HG03342 (cell line): Measurements from ENCODE around the gene SPATA25.

Experiments
- ATAC-seq: cut with Tn5 transposase; IDR thresholded peaks from one replicate; pipeline ENCODE4 v1.9.1; 2021; ENCODE audit warnings: mild to moderate bottlenecking, moderate library complexity; ENCODE audit not compliant: unreplicated experiment

Gene SPATA25

DNA sequence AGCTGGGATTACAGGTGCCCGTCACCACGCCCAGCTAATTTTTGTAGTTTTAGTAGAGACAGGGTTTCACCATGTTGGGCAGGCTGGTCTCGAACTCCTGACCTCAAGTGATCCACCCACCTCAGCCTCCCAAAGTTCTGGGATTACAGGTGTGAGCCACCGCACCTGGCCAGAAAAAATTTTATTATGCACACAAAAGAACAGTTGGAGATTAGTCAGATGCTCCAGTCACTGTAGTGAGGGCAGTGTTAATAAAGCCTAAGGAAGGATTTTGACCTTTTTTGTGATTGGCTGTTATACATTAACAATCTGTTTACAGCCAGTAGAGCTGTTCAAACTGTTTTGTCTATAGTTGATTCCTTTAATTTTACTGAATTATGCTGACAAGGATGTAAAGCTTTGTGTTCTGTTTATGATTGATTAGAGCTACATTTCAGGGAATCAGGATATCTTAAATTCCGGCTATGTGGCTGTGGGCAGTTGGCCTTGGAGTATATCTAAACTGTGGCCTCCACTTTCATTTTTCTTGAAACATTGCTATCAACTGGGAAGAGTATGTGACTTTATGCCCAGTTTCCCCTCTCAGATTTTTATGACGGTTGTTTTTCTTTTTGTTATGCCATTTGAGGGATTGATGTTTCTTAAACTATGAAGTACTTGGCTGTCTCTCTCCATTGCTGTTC, 20.1 kb downstream of the SPATA25 start:
- ATAC-seq: no peak

DNA sequence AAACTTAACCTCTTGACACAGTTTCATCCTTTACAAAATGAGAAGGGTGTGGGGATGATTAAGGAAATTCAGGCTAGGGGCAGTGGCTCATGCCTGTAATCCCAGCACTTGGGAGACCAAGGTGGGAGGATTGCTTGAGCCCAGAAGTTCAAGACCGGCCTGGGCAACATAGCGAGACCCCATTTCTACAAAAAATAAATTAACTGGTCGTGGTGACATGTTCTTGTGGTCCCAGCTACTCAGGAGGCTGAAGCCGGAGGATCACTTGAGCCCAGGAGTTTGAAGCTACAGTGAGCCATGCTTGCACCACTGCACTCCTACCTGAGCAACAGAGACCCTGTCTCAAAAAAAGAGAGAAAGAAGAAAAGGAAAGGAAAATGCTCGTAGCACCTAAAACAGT, 21.0 kb downstream of the SPATA25 start:
- ATAC-seq: no peak

DNA sequence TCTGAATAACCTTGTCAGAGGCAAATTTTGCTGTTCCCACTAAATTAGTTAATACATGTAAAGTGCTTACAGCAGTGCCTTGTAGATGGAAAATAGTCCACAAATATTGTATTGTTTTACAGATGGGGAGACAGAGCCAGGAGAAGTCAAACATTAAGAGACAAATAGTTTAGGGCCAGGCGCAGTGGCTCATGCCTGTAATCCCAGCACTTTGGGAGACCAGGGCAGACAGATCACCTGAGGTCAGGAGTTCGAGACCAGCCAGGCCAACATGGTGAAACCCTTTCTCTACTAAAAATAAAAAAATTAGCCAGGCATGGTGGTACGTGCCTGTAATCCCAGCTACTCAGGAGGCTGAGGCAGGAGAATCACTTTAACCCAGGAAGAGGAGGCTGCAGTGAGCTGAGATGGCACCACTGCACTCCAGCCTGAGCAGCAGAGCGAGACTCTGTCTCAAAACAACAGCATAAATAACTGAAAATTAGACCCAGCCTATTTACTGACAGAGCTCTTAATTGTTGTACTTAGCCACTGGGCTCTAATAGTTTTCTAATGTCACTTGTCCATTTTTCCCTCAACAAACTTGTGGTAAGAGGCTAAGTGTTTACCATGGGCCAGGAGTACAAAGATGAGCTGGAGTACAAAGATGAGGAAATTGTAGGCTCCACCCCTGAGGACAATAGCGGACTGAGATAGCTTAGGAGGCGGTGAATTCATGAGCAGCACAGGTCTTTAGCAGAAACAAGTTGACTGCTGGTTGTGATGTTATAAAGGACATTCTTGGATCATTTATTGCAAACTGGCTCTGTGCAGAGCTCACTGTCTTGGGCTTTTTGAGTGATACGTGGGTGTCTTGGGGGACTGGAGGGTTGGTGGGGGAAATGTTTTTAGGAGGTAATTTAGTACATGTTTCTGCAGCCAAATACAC, 23.6 kb downstream of the SPATA25 start:
- ATAC-seq: no peak

DNA sequence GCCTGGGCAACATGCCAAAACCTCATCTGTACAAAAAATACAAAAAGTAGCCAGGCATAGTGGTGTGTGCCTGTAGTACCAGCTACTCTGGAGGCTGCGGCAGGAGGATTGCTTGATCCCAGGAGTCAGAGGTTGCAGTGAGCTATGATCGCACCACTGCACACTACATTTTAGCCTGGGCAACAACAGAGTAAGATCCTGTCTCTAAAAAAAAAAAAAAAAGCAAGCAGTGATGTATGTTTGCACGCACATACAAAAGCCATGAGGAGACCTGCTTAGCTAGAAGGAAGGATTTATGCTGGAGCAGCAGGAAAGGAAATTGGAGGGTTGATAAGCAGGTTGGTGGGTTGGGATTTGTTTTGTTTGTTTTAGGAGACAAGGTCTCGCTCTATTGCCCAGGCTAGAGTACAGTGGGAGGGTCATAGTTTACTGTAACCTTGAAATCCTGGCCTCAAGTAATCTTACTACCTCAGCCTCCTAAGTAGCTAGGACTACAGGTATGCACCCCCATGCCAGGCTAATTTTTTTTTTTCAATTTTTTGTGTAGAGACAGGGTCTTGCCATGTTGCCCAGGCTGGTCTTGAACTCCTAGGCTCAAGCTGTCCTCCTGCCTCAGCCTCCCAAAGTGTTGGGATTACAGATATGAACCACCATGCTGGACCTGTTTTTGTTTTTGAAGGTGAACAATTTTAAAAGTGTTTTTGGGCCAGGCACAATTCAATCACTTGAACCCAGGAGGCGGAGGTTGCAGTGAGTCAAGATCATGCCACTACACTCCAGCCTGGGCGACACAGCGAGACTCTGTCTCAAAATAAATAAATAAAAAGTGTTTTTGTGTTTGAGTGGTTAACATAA, 26.0 kb downstream of the SPATA25 start:
- no peak for ATAC-seq

DNA sequence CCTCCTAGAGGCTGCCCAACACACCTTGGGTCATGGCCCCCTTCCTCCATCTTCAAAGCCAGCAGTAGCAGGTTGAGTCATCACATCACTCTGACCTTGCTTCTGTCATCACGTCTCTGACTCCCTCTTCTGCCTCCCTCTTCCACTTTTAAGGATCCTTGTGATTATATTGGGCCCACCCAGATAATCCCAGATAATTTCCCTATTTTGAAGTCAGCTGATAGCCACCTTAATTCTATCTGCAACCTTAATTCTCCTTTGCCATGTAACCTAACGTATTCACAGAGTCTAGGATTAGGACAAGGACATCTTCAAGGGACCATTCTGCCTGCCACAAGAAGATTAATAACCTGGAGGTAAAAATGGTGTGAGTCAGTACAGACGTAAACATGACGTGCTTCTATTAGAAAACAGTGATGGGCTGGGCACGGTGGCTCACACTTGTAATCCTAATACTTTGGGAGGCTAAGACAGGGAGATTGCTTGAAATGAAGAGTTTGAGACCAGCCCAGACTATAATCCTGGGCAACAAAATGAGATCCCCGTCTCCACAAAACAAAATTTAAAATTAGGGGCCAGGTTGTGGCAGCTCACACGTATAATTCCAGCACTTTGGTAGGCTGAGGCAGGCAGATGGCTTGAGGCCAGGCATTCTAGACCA, 26.7 kb downstream of the SPATA25 start:
- ATAC-seq: no peak

DNA sequence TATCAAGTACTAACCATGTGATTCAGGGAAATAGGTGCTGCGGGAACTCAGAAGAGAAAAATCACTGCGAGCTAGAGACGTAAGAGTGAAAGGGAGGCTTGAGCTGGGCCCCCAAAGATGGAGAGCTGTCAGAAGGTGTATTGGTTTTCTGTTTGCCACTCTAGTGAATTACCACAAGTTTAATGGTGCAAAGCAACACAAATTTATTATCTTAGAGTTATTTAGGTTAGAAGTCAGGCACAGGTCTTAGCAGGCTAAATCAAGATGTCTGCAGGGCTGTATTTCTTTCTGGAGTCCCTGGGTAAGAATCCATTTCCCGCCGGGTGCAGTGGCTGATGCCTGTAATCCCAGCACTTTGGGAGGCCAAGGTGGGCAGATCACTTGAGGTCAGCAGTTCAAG, 27.5 kb downstream of the SPATA25 start:
- no peak for ATAC-seq

DNA sequence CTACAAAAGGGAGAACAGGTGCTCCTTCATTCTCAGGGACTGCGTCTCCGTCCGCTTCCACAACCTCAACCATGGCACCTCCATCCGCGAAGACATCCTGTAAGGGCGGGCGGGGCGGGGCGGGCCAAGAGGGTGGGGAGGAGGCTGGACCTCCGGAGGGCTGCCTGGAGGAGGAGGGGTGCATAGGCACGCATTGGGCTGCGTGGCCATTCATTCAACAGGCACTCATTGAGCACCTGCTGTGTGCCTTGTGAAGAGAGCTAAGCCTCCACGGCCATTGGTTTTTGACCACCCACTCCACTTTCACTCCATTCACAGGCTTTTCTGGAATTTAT, 29.6 kb downstream of the SPATA25 start:
- ATAC-seq: peak; percentile 15

DNA sequence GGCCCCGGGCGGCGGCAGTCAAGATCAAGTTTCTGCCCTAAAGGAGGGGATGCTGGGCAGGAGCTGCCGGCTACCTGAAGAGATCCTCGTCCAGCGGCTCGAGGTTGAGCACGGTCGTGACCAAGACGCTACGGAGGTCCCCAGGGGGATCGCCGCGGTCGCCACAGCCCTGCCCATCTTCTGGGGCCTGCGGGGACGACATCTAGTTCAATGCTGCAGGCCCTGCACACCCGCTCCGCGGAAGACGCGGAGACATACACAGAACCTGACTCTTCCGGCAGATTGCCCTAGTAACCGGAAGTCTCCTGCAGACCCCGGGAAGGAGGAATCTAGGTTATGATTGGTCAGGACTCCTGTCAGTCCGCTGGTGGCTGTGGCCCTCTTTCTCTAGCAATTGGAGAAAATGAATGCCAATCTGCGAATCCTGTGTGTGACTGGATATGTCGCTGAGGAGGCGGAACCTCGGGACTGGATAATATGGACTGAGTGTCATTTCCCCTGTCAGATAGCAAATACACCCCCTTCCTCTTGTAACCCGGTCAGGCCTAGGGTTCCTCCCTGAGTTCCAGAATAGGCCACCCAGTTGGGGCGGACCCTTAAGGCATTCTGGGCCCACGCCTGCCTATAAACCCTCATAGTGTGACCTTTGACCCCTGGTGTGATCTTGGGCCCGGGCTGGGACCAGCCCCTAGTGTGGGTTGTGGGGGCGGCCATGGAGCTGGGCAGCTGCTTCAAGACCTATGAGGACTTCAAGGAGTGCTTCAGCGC, 30.1 kb downstream of the SPATA25 start, which contains the start of the genes ACOT8 and ZSWIM3:
Gene ACOT8 (minus strand): TSS at position 279 of the 768 bp plus-strand sequence. CDS start 77 bp downstream, at position 202.
Gene ZSWIM3 (plus strand): TSS at position 501 of the 768 bp plus-strand sequence. CDS start 212 bp downstream, at position 713.
- peak; percentile 93 for ATAC-seq

DNA sequence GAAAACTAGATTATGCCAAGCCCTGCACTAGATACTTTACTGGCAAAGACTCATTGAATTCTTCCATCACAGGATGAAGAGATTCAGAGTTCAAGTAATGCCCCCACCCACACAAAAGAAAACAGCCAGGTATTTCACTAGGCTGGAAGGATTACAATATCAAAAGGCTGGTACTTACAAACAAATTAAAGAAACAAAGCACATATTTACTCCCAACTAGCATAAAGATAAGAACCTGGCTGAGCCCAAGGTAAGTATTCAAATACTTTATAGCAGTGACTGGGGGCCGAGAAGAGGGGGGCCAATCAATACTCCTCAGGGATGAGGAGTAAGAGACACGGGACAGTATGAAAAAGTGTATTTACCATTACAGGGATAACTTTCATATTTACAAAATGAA, 33.9 kb downstream of the SPATA25 start:
- no peak for ATAC-seq

DNA sequence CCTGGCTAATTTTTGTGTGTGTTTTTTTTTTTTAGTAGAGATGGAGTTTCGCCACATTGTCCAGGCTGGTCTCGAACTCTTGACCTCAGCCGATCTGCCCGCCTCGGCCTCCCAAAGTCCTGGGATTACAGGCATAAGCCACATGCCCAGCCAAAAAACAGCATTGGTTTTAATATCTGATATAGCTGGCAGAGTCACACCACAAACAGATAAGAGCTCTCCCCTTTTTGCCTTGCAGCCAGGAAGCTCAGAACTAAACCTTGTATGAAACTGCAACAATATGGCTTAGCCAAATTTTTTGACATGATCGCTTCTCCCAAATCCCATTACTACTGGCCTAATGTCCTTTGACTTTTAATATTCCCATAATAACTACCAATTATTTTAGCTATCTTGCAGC, 35.1 kb downstream of the SPATA25 start:
- ATAC-seq: no peak

DNA sequence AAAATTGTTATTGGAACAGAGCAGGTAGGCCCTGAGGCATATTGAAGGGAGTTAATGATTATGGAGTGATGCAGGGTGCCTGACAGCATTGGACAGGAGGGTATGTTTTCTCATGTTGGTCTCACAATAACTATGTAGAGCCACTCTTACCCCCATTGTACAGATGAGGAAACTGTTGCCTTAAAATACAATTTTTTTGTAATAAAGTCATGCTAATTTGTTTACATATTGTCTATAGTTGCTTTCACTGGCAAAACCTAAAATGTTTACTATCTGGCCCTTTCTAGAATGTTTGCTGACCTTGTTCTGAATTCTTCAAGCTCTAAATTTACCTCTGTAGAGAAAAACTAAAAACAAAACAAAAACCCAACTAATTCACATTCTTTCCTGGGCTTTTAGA, 35.9 kb downstream of the SPATA25 start:
- ATAC-seq: no peak

DNA sequence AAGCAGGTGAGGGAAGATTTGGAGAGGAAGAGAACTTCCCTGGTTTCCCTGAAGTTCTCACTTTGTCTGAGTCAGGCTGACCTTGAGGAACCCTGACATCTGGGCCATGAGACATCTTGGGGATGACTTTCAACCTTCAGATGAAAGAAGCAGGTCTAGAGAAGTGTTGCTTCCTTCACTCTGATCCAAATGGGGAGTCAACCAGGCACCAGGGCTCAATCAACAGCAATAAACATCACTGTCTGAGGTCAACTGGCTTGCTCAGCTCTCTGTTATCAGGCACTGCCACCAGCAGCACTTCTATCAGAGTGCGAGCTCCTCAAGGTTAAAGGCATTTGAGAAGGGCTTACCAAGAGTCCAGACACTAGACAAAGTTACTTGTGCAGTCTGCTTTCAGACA, 36.5 kb downstream of the SPATA25 start:
- no peak for ATAC-seq

DNA sequence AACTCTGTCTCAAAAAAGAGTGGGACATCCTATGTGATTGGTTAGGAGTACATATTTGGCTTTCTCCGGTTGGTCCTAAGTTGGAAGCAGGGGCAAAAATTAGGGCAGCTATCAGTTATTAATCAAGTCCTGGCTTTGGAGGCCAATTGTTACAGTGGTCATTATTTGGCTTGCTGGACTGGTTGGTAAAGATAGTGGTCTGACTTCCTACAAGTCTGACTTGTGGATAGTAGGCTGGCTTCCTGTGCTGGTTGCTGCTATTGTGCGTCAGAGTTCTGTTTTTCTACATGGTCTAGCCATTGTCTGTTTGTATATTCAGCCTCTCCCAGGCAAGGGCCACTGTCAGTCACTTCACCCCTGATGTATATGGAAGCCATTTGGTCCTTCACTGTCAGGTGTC, 37.2 kb downstream of the SPATA25 start:
- ATAC-seq: no peak

DNA sequence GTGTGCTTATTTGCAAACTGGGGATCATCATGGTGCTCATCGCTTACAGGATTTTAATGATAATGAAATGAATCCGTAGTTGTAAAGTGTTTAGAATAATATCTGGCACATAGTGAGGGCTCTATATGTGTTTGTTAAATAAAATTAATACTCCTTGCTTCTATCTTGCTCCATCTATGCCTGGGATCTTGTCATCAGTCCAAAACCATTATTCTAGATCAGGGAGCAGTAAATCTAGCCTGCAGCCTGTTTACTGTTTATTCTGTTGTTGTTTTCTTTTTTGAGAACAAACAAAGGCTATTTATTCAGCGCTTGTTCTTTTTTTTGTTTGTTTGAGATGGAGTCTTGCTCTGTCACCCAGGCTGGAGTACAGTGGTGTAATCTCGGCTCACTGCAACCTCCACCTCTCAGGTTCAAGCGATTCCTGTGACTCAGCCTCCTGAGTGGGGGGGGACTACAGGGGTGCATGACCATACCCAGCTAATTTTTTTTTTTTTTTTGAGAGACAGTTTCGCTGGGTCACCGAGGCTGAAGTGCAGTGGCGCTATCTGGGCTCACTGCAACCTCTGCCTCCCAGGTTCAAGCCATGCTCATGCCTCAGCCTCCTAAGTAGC, 38.3 kb downstream of the SPATA25 start:
- ATAC-seq: no peak

DNA sequence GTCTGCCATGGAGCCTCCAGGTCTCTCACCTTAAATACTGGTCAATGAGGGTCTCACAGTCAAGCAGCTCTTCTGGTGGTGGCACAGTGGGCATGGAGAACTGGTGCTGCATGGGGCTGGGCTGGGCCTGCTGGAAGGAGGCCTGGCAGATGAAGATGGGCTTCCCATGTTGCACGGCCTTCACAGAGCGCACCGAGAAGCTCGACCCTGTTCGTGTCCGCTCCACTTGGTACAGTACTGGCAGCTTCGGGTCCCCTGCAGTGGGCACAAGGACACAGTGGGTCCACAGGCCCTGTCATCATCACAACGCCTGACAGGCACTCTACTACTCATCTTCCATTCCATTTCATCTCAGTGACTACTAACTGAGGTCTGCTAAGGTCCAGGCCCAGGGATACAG, 39.0 kb downstream of the SPATA25 start:
- no peak for ATAC-seq

DNA sequence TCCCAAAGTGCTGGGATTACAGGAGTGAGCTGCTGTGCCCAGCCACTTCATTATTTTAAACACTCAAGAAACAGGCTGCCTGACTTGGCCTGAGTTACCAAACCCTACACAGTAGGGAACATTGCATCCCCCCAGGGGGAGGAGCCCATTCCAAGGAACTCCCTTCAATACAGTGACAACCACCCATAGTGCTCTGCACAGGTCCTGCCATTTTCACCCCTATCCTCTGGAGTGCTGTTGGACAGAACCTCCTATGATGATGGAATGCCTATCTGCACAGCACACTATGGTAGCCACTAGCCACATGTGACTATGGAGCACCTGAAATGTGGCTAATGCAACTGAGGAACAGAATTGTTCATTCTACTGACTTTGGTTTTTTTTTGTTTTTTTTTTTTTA, 42.0 kb downstream of the SPATA25 start:
- no peak for ATAC-seq

DNA sequence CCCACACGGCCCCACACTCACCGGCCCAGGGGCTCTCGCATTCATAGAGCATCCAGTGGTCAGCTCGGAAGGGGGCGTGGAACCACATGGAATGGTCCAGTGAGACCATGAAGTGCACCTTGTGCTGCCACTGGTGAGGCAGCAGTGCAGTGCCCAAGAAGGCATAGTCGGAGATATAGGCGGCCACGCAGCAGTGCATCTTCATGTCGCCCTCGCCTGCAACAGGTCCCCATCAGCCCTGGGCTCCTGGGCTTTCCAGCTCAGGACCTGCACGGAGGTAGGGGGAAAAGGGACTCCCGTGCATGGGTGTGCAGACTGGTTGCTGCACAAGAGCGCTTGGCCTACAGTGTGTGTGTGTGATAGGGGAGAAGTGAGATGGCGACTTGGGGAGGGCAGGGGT, 43.9 kb downstream of the SPATA25 start:
- no peak for ATAC-seq

DNA sequence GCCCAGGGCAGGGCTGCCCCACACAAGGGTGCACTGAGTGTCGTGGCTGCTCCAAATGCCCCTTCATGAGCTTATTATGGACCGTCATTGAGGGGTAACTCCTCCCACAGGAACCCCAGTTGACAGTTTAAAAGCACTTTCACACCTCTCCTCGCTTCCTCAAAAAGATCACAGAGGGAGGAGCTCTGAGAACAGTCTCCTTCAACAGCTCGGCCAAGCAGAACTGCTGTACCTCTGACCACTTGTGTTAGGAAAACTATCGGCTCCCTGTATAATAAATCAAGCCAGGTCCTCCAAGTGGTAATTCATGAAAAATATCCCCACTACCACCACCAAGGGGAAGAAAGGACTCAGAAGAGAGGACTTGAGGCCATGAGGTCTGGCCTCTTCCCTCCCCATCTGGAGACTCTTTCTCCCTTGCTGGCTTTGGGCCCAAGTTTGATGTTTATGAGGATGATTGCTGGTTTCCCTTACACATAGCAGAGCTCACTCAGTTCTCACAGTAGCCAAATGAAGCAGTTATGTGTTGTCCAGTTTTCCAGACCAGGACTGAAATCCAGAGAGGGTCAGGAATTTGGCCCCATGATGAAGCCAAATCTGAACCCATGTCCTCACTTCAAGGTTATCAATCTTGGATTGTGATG, 45.1 kb downstream of the SPATA25 start:
- ATAC-seq: peak; percentile 49
